ENCODE measurements around the gene FANCM. TPM values are rescaled to one million over a fixed set of nuclear protein-coding genes. Genes with fewer than 3 reads are reported as not detected.

FANCM gene
- total RNA-seq, 1 experiment from 2014 or later = 11.9 TPM

DNA sequence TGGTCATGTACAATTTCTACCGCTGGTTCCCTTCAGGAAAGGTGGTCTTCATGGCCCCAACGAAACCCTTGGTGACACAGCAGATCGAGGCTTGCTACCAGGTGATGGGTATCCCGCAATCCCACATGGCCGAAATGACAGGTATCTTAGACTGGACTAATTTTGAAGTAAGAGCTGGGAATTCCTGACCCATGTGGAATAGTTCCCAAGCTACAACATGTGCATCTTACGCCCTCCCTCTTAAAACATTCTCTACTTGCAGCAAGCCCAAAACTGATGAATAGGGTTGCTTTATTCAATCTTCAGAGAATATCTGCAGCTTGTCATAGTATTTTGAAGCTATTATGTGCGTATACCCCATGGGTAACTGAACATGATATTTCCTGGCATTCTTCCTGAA is 669 bp downstream of the FANCM start:
- peaks cover 17 to 26% of the 10 kb centered on the region in 2 experiments for H3K4me1 Mint-ChIP-seq
- peaks cover 9% of the 10 kb centered on the region; the same call in 1 of the 2 replicates for H3K79me2 ChIP-seq (ENCODE audit: insufficient read depth, low read length)

More for the DNA sequence above, 669 bp downstream of the FANCM start:
- Histone ChIP-seq H3K14ac (ENCODE audit: insufficient read depth, low read length) (no peak overlapping the region), H3K4me2 (ENCODE audit: insufficient read depth, insufficient read length, low read length) (peak overlapping the region; percentile 91), H3K23me2 (ENCODE audit: insufficient read length, low read depth, low read length, poor library complexity, severe bottlenecking) (peaks cover 2% of the 10 kb centered on the region), H2BK120ac (ENCODE audit: low read depth, low read length, poor library complexity, severe bottlenecking) (no peak overlapping the region), H2BK15ac (ENCODE audit: low read depth, low read length) (no peak overlapping the region), H3K27me3 (ENCODE audit: insufficient read depth, low read length) (no peaks in the 10 kb centered on the region), H3K56ac (ENCODE audit: insufficient read length, low read depth, low read length) (no peak overlapping the region), H3K4me1 (ENCODE audit: insufficient read depth, low read length) (no peaks in the 10 kb centered on the region), H3K79me1 (ENCODE audit: insufficient read depth, low read depth, low read length, poor library complexity, severe bottlenecking) (peaks cover 3% of the 10 kb centered on the region), H3K23ac (ENCODE audit: insufficient read length, low read depth, low read length) (no peak overlapping the region), H3K9ac (ENCODE audit: extremely low read depth, insufficient read length, low read length) (peak overlapping the region; percentile 60), H3T11ph (ENCODE audit: low read length) (no peak overlapping the region), H3K27ac (ENCODE audit: insufficient read length, low read depth, low read length) (no peak overlapping the region), H2AFZ (ENCODE audit: low read length) (no peak overlapping the region), H4K20me1 (ENCODE audit: control insufficient read depth, insufficient read depth, insufficient read length) (no peaks in the 10 kb centered on the region), H4K8ac (replicated peaks; ENCODE audit: insufficient read length, low read depth, low read length) (no peak overlapping the region), H2BK12ac (ENCODE audit: insufficient read length, low read depth, low read length) (no peak overlapping the region), H3K18ac (ENCODE audit: insufficient read length, low read depth, low read length) (no peak overlapping the region), H2BK20ac (ENCODE audit: low read depth, low read length, poor library complexity, severe bottlenecking) (no peak overlapping the region), H3K9me3 (ENCODE audit: control insufficient read depth, low read depth, low read length) (no peaks in the 10 kb centered on the region), H4K5ac (ENCODE audit: insufficient read length, low read depth, low read length) (no peak overlapping the region), H3K4ac (ENCODE audit: low read depth, low read length) (no peak overlapping the region), H4K91ac (ENCODE audit: insufficient read length, low read depth, low read length) (no peak overlapping the region), H2BK5ac (ENCODE audit: insufficient read length, low read length) (no peak overlapping the region), H2AK5ac (ENCODE audit: insufficient read length, low read length) (no peak overlapping the region)
- no peaks in the 10 kb centered on the region for H3K27me3 Mint-ChIP-seq (ENCODE audit: low read depth)
- TF ChIP-seq, protein P1, sequence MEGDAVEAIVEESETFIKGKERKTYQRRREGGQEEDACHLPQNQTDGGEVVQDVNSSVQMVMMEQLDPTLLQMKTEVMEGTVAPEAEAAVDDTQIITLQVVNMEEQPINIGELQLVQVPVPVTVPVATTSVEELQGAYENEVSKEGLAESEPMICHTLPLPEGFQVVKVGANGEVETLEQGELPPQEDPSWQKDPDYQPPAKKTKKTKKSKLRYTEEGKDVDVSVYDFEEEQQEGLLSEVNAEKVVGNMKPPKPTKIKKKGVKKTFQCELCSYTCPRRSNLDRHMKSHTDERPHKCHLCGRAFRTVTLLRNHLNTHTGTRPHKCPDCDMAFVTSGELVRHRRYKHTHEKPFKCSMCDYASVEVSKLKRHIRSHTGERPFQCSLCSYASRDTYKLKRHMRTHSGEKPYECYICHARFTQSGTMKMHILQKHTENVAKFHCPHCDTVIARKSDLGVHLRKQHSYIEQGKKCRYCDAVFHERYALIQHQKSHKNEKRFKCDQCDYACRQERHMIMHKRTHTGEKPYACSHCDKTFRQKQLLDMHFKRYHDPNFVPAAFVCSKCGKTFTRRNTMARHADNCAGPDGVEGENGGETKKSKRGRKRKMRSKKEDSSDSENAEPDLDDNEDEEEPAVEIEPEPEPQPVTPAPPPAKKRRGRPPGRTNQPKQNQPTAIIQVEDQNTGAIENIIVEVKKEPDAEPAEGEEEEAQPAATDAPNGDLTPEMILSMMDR (conservative IDR thresholded peaks at IDR 0.05) = no peak
- no peaks in the 10 kb centered on the region for H3K9me3 Mint-ChIP-seq
- H3K27ac Mint-ChIP-seq = peak overlapping the region; percentile 94 to 97 (median 94)
- DNase-seq = no peak
- peaks cover 0 to 3% (median 2%) of the 10 kb centered on the region in 3 experiments; a peak in 1 of 7 replicates for H3K36me3 Mint-ChIP-seq (ENCODE audit: insufficient read depth in 1 of 3, low read depth in 3 of 3)
- WGBS (ENCODE audit: extremely low coverage, insufficient read length, low lambda C conversion rate) = no CpG with 5 or more reads among the region's 7 CpGs
- H3K4me3 Mint-ChIP-seq = peak overlapping the region; percentile 99 to 100

Measured in H9 (cell line).